Lung (tissue), 12 donors: ENCODE results near the gene ASIP. TPM values are rescaled to one million over a fixed set of nuclear protein-coding genes. Genes with fewer than 3 reads are reported as not detected.
"Not testable (repeated sequence)": the region's sequence is repeated elsewhere in the genome, so short reads cannot be mapped to it uniquely, and the experiment has no call there.

Experiments used
- ATAC-seq: fragments of 200-7000 bp; cut with Tn5 transposase; one replicate; pipeline ENCODE4 v1.9.1; 2020; ENCODE audit warnings: moderate number of reproducible peaks; ENCODE audit not compliant: insufficient read depth, low FRiP score
- DNase-seq, 3 donors: peaks; one replicate each; pipeline ENCODE4 v3.0.0-alpha.2; 2013 to 2017
- H3K27ac ChIP-seq, 2 donors: one replicate each; pipeline ENCODE4 v1.5.1; 2013; ENCODE audit warnings: mild to moderate bottlenecking in 2 of 2, moderate library complexity in 2 of 2, control low read depth in 1 of 2, inconsistent platforms in 1 of 2, low read depth in 1 of 2, low read length in 1 of 2
- H3K27me3 ChIP-seq, 3 donors: one replicate each; pipeline ENCODE4 v1.5.1; 2013; ENCODE audit warnings: low read length in 2 of 3; ENCODE audit not compliant: control insufficient read depth in 3 of 3, insufficient read depth in 3 of 3
- H3K36me3 ChIP-seq, 4 donors: one replicate each; pipeline ENCODE4 v1.5.1; 2013; ENCODE audit warnings: low read length in 4 of 4, mild to moderate bottlenecking in 1 of 4, moderate library complexity in 1 of 4; ENCODE audit not compliant: control insufficient read depth in 4 of 4, insufficient read depth in 4 of 4
- H3K4me1 ChIP-seq, 5 donors: one replicate each; pipeline ENCODE4 v1.5.1; 2013; ENCODE audit warnings: low read length in 5 of 5, mild to moderate bottlenecking in 2 of 5, moderate library complexity in 1 of 5; ENCODE audit not compliant: control insufficient read depth in 5 of 5, insufficient read depth in 5 of 5
- H3K4me3 ChIP-seq: one replicate; pipeline ENCODE4 v1.5.1; 2013; ENCODE audit warnings: mild to moderate bottlenecking, control low read depth, moderate library complexity
- H3K9ac ChIP-seq, 2 donors: one replicate each; pipeline ENCODE4 v1.5.1; 2013; ENCODE audit warnings: low read length in 2 of 2, control low read depth in 1 of 2; ENCODE audit not compliant: insufficient read depth in 1 of 2
- H3K9me3 ChIP-seq, 4 donors: one replicate each; pipeline ENCODE4 v1.5.1; 2013; ENCODE audit warnings: low read length in 3 of 4, mild to moderate bottlenecking in 1 of 4, moderate library complexity in 1 of 4; ENCODE audit not compliant: control insufficient read depth in 4 of 4, insufficient read depth in 3 of 4
- CTCF ChIP-seq: IDR thresholded peaks from 2 replicates; pipeline ENCODE4 v1.5.1; 2012; ENCODE audit warnings: mild to moderate bottlenecking; ENCODE audit errors: control extremely low read depth, extremely low read depth
- WGBS, 2 donors: extraction: QIAGEN DNeasy Blood & Tissue Kit; methylation state at CpG; one replicate each; pipeline ENCODE4 v1.1.7; 2013; 5-methylcytosine and 5-hydroxymethylcytosine counted together
- polyA plus RNA-seq, 2 donors: library from polyadenylated mRNA; stranded (reverse); fragments of 200-250 nt; gene quantifications; one replicate each; pipeline ENCODE4 v1.2.1, GENCODE V29; 2013
- total RNA-seq, 2 donors: library from RNA; depleted of rRNA in 1 of 2; stranded (reverse); fragments of >200 nt in 1 of 2; gene quantifications; one replicate each; pipeline ENCODE4 v1.2.1, GENCODE V29; 2014 to 2021
- donor health status: control.
- donor health status: control.
- donor health status: Bipolar disorder and iron deficiency.
- donor health status: healthy.
- donor health status: DM: yes; HTN: yes; CAD: no.

ASIP gene
- total and polyA plus RNA-seq, 4 donors: 0.15 to 0.87 TPM; not detected in 2

GRCh38 chr20:34260208-34260942 is 19.2 kb downstream of the ASIP start:
- Histone ChIP-seq H3K36me3 (no peaks in the 10 kb centered on the region), H3K9ac (no peak overlapping the region), H3K4me3 (no peak overlapping the region), H3K27ac (no peak overlapping the region), H3K4me1 (peaks cover 0 to 10% (median 4%) of the 10 kb centered on the region in 5 donors), H3K9me3 (no peaks in the 10 kb centered on the region), H3K27me3 (no peaks in the 10 kb centered on the region)
- DNase-seq (no peak), ATAC-seq (no peak)
- no peak for TF ChIP-seq CTCF
- WGBS, 2 donors: 91 to 93% methylated on average over 5 of the region's 5 CpGs

DNA sequence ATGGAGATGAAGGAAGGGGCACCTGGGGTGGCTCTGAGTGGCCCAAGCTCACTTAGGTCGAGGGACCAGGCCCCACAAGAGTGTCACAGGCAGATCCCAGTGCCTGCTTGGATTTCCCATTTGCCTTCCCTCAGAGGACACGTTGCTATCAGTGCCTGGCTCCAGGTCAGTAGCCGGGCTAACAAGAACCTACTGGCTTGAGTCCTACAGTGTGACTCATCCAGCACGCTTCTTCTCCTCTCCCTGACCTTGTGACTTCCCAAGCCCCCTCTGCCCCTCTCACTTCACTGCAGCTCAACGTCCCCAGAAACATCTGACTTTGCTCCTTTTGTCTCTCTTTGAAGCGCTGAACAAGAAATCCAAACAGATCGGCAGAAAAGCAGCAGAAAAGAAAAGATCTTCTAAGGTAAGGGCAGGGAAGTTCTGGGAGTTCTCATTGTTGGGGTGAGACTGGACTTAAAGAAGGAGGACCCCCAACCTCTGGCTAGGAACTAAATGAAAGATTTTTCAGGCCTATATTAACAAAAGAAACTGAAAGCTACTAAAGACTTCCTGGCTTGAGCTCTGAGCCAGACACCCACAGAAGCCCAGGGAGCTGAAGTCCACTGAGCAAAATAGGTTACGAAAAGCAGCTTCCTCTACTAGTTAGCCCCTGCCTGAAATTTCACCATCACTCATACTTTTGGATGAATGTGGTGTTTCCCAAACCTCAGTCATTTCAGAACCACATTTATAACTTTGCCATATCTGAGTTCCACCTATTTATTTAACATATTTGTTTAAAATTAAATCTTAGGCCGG is 21.5 kb downstream of the ASIP start:
- DNase-seq (peak in 2 of 3 donors; percentile 21 to 56), ATAC-seq (no peak)
- Histone ChIP-seq H3K27me3 (no peaks in the 10 kb centered on the region), H3K4me3 (no peak overlapping the region), H3K4me1 (peaks cover 0 to 10% (median 4%) of the 10 kb centered on the region in 5 donors), H3K27ac (peak overlapping the region; percentile 63 to 90), H3K36me3 (no peaks in the 10 kb centered on the region), H3K9ac (peak overlapping the region in 1 of 2 donors; percentile 63), H3K9me3 (no peaks in the 10 kb centered on the region)
- TF ChIP-seq CTCF: no peak
- 55 to 66% methylated on average over 9 of the region's 9 CpGs for WGBS, 2 donors

DNA sequence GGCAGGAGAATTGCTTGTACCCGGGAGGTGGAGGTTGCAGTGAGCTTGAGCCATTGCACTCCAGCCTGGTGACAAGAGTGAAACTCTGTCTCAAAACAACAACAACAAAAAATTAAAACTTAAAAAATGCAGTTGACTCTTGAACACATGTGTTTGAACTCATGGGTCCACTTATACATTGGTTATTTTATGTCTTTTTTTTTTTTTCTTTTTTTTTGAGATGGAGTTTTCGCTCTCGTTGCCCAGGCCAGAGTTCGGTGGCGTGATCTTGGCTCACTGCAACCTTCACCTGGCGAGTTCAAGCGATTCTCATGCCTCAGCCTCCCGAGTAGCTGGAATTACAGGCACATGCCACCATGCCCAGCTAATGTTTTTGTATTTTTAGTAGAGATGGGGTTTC is 22.2 kb downstream of the ASIP start:
- not testable (repeated sequence) for H3K4me1 ChIP-seq, DNase-seq, H3K9ac ChIP-seq, H3K36me3 ChIP-seq, H3K27me3 ChIP-seq, H3K27ac ChIP-seq, H3K9me3 ChIP-seq, ATAC-seq, H3K4me3 ChIP-seq
- WGBS, 2 donors: 98% methylated on average over 8 of the region's 8 CpGs

- 64 to 94% methylated on average over 5 of the region's 5 CpGs for WGBS, 2 donors
- no peak for TF ChIP-seq CTCF
- DNase-seq (no peak), ATAC-seq (no peak)
- H3K27me3 ChIP-seq: no peaks in the 10 kb centered on the region
- H3K4me1 ChIP-seq: peaks cover 0 to 11% (median 4%) of the 10 kb centered on the region in 5 donors
- no peak overlapping the region for H3K4me3 ChIP-seq
- no peak overlapping the region for H3K27ac ChIP-seq
- H3K36me3 ChIP-seq: no peaks in the 10 kb centered on the region
- H3K9me3 ChIP-seq: no peaks in the 10 kb centered on the region
- no peak overlapping the region for H3K9ac ChIP-seq
Measured at GRCh38 chr20:34264141-34264540, 22.9 kb downstream of the ASIP start.
